ENCODE results near the gene ADAMTS12.

ADAMTS12 gene

DNA sequence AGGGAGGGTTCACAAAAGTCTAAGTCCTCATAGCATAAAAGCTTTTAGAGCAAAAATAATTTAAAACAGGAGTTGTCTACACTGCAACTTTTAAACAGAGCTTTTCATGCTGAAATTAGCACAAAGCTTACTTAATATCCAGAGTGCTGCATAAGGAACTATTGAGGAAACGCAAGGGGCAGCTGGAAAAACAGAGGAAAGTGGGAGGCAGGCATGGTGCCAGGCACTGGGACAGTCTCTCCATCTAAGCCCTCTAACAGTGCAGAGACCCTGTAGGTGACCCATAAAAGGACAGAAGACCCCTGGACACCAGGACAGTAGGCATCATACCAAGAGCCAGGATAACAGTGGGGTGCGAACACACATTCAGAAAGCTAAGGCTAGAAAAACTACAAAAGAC, 49.3 kb downstream of the ADAMTS12 start:
- no peak for DNase-seq

DNA sequence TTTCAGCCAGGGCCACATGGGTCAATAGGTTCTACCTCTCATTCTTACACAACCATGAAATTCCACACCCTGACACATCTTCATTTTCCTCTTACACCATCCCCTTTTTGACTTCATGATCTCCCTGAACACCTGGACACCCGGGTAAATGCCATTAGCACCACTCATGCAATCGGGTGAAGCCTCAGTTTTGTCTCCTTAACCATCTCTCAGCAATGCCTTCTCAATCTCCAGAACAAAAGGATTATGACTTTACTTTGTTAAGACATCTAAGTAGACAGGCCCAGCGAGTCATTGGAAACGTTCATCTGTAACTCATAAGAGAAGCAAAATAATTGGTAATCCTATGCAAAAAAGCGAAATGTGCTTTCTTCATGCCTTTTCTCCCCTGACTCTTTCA, 49.9 kb downstream of the ADAMTS12 start:
- DNase-seq, result no peak

DNA sequence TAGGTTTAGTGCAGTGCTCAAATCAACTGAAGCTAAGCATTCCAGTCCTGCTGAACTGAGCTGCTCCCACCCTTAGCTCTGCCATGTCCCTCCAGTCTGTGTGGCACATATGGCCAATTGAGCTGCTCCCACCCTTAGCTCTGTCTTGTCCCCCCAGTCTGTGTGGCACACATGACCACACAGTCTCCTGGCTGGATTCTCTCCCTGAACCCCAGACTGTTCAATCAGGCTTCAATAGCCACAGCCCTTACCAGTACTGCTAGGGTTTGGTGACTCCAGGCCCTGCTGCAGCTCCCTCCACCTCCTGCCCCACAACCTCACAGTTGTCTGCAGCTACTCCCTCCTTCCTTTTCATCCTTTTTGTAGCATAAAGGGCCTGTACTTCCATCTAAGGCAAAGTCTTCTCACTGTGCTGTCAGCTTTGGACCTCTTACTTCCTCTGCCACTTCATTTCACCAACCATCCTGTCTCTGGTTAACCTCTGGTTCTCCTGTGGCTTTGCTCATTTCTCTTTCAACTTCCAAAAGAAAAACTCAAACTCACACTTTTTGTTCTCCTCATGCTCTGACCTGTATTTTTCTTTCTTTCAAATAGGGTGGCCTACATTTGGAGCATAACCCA, 50.8 kb downstream of the ADAMTS12 start:
- DNase-seq, result no peak

DNA sequence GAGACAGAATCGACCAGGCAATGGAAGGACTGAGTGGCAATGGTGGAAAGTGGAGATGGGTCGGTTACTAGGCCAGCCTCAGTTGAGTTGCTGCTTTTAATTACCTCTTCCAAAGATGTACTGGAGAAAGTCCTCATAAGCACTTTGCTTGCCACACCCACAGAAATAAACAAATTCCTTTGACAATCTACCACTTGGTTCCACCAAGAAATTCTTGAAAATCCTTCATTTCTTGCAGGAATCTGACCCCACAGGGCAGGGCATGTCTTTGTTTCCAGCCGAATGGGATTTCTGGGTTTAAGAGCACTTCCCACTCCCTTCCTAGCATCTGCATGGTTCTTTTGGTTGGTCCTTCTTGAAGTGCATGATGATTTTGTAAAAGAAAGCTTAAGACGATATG, 54.5 kb downstream of the ADAMTS12 start:
- no peak for DNase-seq

DNA sequence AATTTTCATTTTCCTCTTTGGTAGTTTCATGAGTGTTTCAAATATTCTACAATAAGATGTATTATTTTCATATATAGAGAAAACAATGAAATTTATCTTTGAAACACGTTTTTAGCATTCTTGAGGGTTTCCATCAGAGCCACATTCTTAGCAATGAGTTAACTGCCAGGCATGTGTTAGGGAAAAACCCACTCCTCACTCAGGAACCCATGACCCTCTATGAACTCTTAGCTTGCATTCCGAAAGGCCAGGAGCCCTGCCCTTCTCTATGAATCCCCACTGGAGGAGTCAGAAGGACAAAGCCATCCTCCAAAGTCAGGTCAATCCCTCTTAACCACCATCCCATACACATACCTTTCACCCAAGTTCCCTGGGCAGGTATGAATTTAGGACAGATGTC, 57.5 kb downstream of the ADAMTS12 start:
- DNase-seq, result no peak

DNA sequence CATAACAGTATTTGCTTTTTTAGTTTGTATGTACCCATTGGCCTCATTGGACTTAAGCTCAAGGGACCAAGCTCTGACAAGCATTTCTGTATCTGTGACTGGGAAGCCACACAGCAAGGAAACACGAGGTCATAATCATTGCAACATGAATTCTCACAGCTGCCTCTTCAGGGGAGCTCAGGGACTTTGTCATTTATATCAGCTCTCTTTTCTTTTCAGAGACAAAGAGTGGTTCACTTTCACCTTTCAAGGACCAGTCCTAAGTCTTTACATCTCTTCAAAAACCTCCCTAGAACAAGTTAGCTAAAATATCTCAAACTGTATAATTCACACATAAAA, 58.6 kb downstream of the ADAMTS12 start:
- DNase-seq, result no peak

DNA sequence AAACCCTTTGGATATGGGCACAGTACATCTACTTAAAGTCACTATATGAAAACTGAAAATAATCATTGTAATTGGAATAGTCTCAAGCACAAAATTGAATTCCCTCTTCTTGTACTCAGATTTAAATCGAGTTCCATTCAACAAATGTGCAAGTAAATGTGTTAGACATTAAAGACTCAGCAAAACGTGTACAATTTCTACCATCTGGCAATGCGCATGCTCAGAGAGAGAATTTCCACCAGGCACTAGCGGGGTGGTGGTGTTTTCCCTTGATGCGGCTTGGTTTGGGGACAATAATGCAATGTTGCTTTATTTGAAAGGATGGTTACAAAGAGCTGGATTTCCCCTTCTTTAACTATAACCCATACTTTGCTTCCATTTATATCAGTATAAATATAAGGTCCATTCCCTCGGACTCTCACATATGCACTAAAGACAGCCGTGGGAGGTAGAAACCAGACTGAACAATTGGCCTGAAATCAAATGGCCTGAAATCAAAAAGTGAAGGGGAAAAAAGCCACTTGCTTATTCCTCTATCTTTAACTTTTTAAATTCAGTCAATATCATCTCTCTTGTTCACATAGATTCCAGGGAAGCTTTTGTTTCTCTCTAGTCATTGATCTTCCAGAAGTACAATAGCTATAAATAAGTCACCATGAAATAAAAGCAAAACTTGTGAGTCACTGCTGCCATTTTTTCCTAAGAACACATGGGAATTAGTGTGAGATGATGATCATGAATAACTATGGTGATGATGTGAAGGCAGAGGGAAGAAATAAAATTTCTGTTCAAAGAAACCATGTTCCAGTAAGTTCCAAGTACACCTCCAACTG, 59.2 kb downstream of the ADAMTS12 start:
- no peak for DNase-seq

DNA sequence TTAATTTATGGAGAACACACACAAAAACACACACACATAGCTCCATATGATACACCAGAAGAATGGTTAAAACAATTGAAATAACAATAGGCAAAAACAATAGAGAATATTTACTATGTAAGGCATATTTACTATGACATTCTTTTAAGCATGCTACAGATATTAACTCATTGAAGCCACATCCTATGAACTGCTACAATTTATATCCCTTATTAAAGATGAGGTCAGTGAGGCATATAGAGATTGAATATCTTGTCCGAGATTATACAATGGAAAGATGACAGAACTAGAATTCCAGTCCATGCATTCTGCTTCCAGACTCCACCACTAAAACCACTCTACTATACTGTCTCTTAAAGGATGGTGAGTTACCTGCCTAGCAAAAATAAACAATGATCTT, 60.7 kb downstream of the ADAMTS12 start:
- no peak for DNase-seq

DNA sequence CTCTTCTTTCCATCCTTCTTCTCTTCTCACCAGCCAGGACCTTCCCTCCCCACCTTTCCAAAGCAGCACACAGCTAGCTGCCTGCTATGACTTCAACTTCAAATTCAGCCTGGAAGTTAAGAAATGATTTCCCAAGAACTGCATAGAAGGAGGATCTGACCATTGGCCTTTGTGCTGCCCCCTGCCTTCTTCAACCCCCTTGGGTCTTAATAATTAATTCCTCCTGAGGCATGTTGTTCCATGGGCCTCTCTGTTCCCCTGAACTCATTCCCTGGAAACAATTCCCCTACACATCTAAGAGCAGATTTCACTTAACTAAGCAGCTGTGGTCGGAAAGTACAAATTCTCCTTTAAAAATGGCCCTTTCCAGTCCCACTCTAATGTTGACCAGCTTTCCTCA, 62.4 kb downstream of the ADAMTS12 start:
- no peak for DNase-seq

DNA sequence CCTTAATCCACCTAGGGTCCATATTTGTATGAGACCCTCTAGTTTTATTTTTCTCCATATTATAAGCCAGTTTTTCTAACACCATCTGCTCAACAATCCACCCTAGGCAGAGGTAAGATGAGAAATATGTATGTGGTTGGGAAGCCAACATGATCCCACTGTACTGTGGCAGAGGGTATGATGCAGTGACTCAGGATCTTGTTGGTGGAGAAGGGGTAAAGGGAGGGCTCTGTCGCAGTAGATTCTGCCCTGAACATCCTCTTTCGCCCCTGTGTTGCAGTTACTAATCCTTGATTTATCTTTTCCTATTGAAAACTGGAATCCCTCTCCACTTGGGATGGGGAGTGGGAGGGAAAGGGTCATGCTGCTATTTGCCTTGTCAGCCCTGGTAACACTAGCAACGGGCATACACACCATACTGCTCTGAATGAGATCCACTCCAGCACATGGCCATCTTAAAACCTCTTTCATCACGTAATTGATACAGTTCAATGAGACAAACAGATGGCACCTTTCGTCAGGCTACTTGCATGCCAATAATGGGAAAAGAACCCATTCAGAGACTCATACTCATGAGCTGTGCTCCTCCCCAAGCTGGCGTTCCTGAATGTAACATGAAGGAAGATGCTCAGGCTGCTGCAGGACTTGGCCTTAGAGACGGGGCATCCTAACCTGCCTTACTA, 63.0 kb downstream of the ADAMTS12 start:
- no peak for DNase-seq

DNA sequence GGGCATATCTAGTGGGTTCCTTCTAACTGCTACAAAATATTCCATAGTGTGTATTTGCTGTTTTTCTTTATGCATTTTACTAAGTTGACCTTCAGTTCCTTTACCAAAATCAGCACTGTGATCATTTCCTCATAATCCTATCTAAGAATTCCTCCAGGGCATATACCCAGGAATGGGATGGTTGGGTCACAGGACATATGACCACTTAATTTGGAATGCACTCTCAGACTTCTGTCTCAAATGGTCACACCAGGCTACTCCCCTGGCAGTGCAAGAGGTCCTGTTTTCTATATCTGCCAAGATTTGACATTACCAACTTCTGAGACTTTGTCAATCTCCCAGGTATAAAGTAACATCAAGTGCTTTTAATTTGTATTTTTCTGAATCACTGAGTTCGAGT, 63.9 kb downstream of the ADAMTS12 start:
- no peak for DNase-seq

DNA sequence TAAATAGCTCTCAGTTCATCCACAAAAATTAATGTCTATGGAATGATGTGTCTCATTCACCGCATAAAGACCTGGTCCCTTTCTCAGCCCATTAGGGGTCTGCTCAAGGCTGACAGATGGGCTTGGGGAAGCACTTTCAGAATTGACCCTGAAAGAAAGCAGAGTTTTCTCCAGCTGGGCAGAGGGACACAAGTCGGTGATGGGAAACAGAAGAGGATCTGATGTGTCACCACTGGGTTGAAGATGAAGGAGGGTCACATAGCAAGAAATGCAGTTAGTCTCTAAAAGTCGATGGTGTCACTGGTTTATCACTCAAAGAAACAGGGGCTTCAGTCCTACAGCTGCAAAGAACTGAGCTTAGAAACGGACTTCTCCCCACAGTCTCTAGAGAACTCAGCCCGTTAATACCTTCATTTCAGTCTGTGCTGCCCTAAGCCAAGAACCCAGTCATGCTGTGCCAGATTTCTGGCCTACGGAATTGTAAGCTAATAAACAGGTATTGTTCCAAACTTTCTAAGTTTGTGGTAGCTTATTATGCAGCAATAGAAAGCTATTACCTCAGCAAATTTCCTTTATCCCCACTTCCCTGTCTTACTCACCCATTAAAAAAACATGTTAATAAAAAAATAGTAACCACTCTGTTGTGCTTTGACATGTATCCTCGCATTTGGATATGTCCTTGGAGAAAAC, 64.6 kb downstream of the ADAMTS12 start:
- DNase-seq, result no peak

DNA sequence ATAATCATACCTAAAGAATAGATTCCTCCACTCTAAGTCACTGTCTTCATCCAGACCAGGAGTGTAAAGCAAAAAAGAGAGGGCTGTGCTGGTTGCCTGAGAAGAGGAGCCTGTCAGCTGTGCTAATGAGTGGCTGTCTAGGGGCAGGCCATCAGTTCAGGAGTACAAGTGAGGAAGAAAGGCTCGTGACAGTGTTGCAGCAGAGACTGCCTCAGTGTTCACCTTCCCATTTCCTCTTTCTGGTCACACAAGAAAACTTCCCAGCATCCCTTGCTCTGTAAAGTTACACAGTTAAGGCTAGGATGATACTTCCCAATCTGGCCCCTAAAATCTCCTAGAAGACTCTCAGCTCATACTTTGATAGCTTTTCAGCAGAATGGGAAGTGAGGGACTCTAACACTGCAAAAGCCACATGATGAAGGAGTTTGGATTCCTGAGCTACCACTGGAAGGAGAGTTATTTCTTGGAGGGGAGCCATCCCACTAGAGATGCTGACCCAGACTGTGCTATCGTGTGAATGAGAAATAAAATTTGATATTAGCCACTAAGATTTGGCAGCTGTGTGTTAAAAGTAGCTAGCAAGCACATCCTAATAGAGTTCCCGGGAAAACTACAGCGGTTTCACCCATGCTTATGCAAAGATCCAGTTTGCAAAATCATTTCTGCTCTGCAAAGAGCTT, 67.1 kb downstream of the ADAMTS12 start:
- no peak for DNase-seq

DNA sequence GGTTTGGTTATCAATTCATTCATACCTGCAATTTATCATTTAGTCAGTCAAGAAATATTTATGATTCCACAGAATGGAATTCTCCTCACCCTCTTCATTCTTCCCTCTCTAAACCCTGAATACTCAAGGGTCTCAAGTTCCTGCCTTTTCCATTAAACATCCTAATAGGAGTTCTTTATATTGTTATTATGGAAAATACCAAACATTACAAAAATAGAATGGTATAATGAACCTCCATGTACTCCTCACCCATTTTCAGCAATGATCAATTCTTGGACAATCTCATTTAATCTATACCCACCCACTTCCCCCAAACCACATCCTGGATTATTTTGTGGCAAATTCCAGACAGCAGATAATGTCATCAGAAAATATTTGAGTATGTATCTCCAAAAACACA, 74.5 kb downstream of the ADAMTS12 start:
- no peak for DNase-seq

DNA sequence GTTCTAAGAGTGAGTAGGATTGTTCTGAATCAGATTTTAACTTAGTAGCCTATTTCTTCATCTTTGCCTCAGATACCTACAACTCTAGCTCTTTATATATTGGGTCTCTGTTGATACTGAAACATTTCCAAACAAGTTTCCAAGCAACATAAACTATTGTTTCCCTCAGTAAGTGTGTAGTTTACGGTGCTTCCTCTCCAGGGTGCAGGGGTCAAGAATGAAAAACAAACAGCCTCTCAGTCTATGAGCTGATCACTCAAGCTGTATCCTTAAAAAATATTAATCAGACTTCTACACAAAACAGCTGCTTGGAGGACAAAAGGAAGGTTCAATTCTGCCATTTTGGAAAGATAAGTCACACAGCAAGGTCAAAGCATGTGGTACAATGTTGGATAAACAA, 75.0 kb downstream of the ADAMTS12 start:
- DNase-seq, result no peak

DNA sequence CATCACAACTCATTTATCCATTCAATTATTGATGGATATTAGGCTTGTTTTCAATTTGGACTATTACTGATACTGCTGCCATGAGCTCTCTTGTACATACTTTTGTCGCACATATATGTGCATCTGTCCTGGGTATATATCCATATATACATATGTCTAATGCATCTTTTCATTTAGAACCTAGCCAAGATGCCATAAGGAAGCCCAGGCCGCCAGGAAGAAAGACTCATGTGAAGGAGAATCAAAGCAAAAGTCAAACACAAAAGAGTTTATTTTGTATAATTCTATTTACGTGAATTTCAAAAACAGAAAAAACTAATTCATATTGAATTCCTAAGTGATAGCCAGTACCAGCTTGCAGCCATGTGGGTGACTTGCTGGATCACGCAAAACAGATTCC, 79.0 kb downstream of the ADAMTS12 start:
- DNase-seq, result no peak

DNA sequence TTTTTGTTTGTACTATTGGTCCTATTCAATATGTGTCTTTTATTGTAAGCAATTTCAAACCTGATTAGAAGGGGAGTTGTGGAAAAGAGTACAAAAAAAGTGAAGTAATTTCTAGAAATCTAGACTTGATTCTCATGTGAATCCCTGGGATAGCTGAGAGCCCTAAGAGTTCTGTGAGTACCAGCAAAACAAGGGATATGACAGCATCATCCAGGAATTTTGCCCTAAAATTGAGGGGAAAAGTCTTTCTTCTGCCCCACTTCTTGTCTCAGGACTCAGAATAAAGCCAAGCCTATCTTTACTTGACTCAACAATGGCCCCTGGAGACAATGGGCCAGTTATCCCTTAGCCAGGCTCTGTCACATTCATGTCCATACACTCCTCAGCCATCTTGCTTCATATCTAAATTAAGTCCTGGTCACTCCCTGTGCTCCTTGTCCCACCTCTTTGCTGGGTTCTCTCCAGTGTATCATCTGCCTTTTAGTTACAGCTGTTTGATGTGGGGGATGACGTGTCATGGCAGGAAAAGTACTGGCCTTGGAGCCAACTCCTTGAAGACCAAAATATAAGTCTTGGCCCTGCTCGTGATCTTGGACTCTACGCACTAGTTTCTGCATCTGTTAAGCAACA, 81.2 kb downstream of the ADAMTS12 start:
- no peak for DNase-seq

DNA sequence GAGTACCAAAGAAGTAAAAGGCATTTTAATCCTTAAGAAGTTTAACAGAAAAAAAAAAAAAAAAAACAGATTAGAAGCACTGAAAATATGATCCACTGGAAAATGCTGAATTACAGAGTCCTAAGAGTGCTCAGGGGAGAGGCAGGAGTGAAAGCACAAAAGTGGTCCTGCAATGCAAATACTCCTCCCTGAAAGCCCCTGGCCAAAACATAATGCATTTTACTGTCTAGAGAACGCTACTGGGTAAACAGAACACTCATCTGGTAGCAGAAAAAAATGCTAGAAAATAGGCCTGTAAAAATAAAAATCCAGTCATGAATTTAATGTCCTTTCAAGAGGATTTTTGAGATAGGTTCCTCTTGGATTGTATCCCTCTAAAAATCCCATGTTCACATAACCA, 81.9 kb downstream of the ADAMTS12 start:
- no peak for DNase-seq

DNA sequence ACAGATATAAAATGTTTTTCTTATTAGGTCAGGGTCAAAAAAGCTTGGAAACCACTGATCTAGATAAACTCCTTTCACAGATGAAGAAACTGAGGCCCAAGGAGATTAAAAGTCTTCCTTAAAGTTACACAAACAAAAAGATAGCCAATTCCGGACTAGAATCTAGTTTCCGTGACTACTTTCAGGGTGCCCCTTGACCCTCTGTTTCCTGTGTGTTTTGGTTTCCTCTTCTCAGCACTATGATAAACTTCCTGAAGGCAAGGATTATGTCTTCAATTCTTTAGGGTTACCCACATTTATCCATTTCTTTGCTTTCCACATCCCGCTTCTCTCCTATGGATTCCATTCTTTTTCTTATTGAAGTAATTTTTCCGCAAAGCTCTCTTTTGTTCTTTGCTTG, 83.1 kb downstream of the ADAMTS12 start:
- no peak for DNase-seq

DNA sequence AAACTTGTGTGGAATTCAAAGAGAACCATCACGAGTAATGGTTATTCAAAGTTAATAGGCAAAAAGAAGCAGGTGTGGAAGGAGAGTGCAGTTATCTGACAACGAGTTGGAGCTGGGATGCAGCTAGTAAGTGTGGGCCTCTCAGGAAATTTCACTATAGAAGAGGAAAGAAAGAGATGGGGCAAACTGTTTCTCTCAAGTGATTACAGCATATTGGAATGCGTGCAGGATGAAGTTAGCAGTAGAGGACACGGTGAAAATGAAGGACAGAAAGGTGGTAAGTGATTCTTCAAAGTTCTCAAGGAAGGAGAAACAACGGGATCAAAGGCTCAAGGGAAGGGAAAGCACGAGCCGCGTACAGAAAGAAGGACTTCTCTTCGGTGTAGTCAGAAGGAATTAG, 84.0 kb downstream of the ADAMTS12 start:
- DNase-seq, result no peak

DNA sequence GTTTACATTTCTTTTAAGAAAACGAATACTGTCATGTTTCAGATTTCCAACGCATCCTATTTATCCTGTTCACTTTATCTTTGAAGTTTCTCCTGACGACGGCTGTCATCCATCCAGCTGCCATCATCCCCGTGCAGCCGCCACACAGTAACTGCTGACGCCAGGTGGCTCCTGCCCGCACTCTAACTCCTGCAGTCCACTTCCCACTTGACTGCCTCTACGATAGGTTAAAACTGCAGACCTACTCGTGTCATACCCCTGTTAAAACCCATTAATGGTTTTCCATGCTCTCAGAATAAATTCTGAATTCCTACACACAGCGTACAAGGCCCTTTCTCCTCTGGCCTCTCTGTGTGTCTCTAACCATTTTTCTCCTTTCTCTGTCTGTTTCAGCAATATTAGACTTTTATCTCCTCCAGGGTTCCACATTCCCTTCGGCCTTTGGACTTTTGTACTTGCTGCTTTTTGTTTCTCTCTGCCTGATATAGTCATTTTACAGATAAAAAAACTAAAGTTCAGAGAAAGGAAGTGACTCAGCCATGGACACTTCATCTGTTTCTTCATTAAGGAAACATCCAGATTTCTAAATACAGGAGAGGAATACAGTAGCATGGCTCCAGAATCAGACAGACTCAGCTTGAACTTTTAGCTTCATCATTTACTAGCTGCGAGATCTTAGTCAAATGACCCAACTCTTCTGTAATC, 84.9 kb downstream of the ADAMTS12 start:
- DNase-seq, result no peak

DNA sequence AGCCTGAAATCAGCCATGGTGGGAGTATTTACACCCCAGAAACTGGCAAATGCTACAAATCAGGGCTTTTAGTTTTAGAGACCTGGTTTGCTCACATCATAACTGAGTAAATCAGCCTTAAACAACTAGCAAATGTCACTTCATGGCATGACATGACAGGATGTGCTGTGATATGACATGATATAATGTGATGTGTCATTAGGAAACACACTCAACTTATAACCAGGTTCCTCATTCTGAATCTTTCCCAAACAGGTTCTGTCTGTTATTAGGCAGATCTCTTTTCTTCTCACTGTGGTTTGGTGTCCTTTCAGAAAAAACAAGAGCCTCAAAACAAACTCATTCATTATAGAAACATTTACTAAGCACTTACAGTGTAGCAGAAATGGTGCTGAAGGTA, 90.5 kb downstream of the ADAMTS12 start:
- no peak for DNase-seq

Measured in stimulated activated CD4-positive, alpha-beta T cell treated with anti-CD3 and anti-CD28 coated beads, Interleukin-4, amount 100 ng/mL, for 24 hours (primary cell).